ENCODE results near the gene PRELID1.
"Not testable (repeated sequence)": the region's sequence is repeated elsewhere in the genome, so short reads cannot be mapped to it uniquely, and the experiment has no call there.

PRELID1 gene

DNA sequence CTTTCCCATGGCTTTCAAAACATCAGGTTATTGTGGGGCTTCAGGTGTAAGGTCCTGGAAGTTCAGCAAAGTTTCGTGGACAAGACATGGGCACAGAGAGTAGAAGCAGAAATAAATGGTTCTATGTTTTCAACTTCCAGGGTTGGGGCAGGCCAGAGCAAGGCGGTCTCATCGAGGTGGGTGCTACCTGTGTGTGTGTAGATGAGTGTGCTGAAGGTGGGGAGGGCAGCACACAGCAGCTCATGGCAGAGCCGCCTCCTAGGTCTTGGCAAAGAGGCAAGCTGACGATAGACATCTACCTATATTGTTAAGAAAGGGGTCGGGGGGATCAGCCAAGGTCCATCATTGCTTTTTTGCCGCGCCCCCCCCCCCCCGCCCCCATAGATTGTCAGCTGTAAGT, 3.9 kb upstream of the PRELID1 start:
- H3K4me1 ChIP-seq (ENCODE audit: control insufficient read depth, insufficient read depth, low read length, poor library complexity, severe bottlenecking), result peaks cover 21% of the 10 kb centered on the region
- WGBS, 2 experiments (ENCODE audit: insufficient coverage in 2 of 2), result 93 to 98% methylated on average over 3 to 9 of the region's 9 CpGs
- no peaks in the 10 kb centered on the region for H3K9me3 ChIP-seq (ENCODE audit: control insufficient read depth, low read length)
- H3K27ac ChIP-seq (ENCODE audit: low read depth, low read length, severe bottlenecking), result no peak overlapping the region
- H3K36me3 ChIP-seq (ENCODE audit: control insufficient read depth, insufficient read depth, low read length), result peaks cover 49% of the 10 kb centered on the region
- H3K4me3 ChIP-seq (ENCODE audit: extremely low read depth, insufficient read depth, low read length, poor library complexity, severe bottlenecking), result no peak overlapping the region

DNA sequence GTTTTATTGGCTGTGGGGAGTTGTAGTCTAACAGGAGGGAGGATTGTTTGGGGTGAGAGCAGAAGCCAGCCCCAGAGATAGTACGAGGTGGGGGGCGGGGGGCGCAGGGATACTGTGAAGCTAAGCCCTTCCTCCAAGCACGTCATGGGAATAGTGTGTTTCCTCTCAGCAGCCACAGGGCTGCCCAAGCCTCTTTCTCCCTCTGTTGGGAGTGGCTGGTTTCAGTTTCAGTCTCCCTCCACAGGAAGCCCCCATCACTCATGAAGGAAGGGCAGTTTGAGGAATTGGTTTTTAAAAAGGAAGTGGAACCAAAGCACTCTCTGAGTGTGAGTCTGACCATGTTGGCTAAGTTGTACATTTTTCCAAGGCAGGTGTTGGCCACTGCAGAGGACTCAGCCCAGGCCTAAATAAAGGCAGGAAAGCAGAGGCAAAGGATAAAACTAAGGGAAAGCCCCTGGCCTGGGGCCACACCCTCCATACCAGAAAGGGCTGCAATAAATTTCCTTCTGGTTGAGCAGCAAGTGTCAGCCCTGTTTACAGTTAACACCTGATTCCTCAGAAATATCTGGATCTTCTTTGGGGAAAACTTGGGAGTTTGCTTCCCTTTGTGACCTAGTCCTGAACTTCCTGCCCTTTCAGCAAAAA, 3.2 kb upstream of the PRELID1 start:
- H3K36me3 ChIP-seq (ENCODE audit: control insufficient read depth, insufficient read depth, low read length), result peaks cover 49% of the 10 kb centered on the region
- peak overlapping the region; percentile 62 for H3K27ac ChIP-seq (ENCODE audit: low read depth, low read length, severe bottlenecking)
- H3K9me3 ChIP-seq (ENCODE audit: control insufficient read depth, low read length), result no peaks in the 10 kb centered on the region
- peaks cover 26% of the 10 kb centered on the region for H3K4me1 ChIP-seq (ENCODE audit: control insufficient read depth, insufficient read depth, low read length, poor library complexity, severe bottlenecking)
- no peak overlapping the region for H3K4me3 ChIP-seq (ENCODE audit: extremely low read depth, insufficient read depth, low read length, poor library complexity, severe bottlenecking)
- 50 to 82% methylated on average over 3 to 4 of the region's 4 CpGs for WGBS, 2 experiments (ENCODE audit: insufficient coverage in 2 of 2)

DNA sequence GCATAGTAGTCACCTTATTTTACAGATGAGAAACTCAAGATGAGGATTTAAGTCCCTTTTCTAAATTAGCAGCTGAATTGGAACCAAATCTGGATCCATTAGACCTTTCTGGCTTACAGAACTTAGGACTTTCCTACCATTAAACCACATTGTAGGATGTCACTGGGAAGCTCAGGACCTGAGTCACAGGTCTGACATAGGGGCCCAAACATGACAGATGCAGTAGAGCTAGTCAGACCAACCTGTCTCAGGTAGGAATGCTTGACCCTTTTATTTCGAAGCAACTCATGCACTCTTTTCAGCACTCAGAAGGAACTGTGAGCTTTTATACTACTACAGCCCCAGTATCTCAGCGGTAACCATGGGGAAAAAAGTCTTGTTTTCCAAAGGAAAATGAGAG, 2.6 kb upstream of the PRELID1 start:
- 100% methylated on average over 2 of the region's 2 CpGs; no CpG with 5 or more reads in 1 of the 2 experiments for WGBS, 2 experiments (ENCODE audit: insufficient coverage in 2 of 2)
- Histone ChIP-seq H3K9me3 (ENCODE audit: control insufficient read depth, low read length) (no peaks in the 10 kb centered on the region), H3K27ac (ENCODE audit: low read depth, low read length, severe bottlenecking) (peak overlapping the region; percentile 62), H3K4me1 (ENCODE audit: control insufficient read depth, insufficient read depth, low read length, poor library complexity, severe bottlenecking) (peaks cover 25% of the 10 kb centered on the region), H3K4me3 (ENCODE audit: extremely low read depth, insufficient read depth, low read length, poor library complexity, severe bottlenecking) (no peak overlapping the region), H3K36me3 (ENCODE audit: control insufficient read depth, insufficient read depth, low read length) (peaks cover 49% of the 10 kb centered on the region)

GRCh38 chr5:177301503-177302165, 2.0 kb upstream of the PRELID1 start:
- WGBS, 2 experiments (ENCODE audit: insufficient coverage in 2 of 2), result 90 to 100% methylated on average over 5 to 7 of the region's 7 CpGs
- Histone ChIP-seq H3K4me1 (ENCODE audit: control insufficient read depth, insufficient read depth, low read length, poor library complexity, severe bottlenecking) (peaks cover 24% of the 10 kb centered on the region), H3K9me3 (ENCODE audit: control insufficient read depth, low read length) (no peaks in the 10 kb centered on the region), H3K4me3 (ENCODE audit: extremely low read depth, insufficient read depth, low read length, poor library complexity, severe bottlenecking) (no peak overlapping the region), H3K36me3 (ENCODE audit: control insufficient read depth, insufficient read depth, low read length) (peaks cover 46% of the 10 kb centered on the region), H3K27ac (ENCODE audit: low read depth, low read length, severe bottlenecking) (no peak overlapping the region)

- H3K36me3 ChIP-seq (ENCODE audit: control insufficient read depth, insufficient read depth, low read length), result peaks cover 43% of the 10 kb centered on the region
- no peak overlapping the region for H3K27ac ChIP-seq (ENCODE audit: low read depth, low read length, severe bottlenecking)
- WGBS, 2 experiments (ENCODE audit: insufficient coverage in 2 of 2), result 50 to 53% methylated on average over 22 to 23 of the region's 24 CpGs
- peak overlapping the region; percentile 83 for H3K4me3 ChIP-seq (ENCODE audit: extremely low read depth, insufficient read depth, low read length, poor library complexity, severe bottlenecking)
- no peaks in the 10 kb centered on the region for H3K9me3 ChIP-seq (ENCODE audit: control insufficient read depth, low read length)
- H3K4me1 ChIP-seq (ENCODE audit: control insufficient read depth, insufficient read depth, low read length, poor library complexity, severe bottlenecking), result peaks cover 24% of the 10 kb centered on the region
Observed at GRCh38 chr5:177302354-177303110, 1.1 kb upstream of the PRELID1 start.

- Histone ChIP-seq H3K4me1 (ENCODE audit: control insufficient read depth, insufficient read depth, low read length, poor library complexity, severe bottlenecking) (peaks cover 24% of the 10 kb centered on the region), H3K9me3 (ENCODE audit: control insufficient read depth, low read length) (no peaks in the 10 kb centered on the region), H3K27ac (ENCODE audit: low read depth, low read length, severe bottlenecking) (peak overlapping the region; percentile 67), H3K36me3 (ENCODE audit: control insufficient read depth, insufficient read depth, low read length) (peaks cover 41% of the 10 kb centered on the region), H3K4me3 (ENCODE audit: extremely low read depth, insufficient read depth, low read length, poor library complexity, severe bottlenecking) (peak overlapping the region; percentile 83)
- WGBS, 2 experiments (ENCODE audit: insufficient coverage in 2 of 2), result 0 to 1% methylated on average over 22 to 23 of the region's 25 CpGs
Observed at GRCh38 chr5:177303925-177304391, 359 bp downstream of the PRELID1 start.

- H3K27ac ChIP-seq (ENCODE audit: low read depth, low read length, severe bottlenecking), result peak overlapping the region; percentile 67
- H3K9me3 ChIP-seq (ENCODE audit: control insufficient read depth, low read length), result no peaks in the 10 kb centered on the region
- peaks cover 21% of the 10 kb centered on the region for H3K4me1 ChIP-seq (ENCODE audit: control insufficient read depth, insufficient read depth, low read length, poor library complexity, severe bottlenecking)
- H3K36me3 ChIP-seq (ENCODE audit: control insufficient read depth, insufficient read depth, low read length), result peaks cover 47% of the 10 kb centered on the region
- peak overlapping the region; percentile 83 for H3K4me3 ChIP-seq (ENCODE audit: extremely low read depth, insufficient read depth, low read length, poor library complexity, severe bottlenecking)
- WGBS, 2 experiments (ENCODE audit: insufficient coverage in 2 of 2), result 35 to 38% methylated on average over 8 to 13 of the region's 19 CpGs
Observed at GRCh38 chr5:177304392-177305119, 957 bp downstream of the PRELID1 start.

DNA sequence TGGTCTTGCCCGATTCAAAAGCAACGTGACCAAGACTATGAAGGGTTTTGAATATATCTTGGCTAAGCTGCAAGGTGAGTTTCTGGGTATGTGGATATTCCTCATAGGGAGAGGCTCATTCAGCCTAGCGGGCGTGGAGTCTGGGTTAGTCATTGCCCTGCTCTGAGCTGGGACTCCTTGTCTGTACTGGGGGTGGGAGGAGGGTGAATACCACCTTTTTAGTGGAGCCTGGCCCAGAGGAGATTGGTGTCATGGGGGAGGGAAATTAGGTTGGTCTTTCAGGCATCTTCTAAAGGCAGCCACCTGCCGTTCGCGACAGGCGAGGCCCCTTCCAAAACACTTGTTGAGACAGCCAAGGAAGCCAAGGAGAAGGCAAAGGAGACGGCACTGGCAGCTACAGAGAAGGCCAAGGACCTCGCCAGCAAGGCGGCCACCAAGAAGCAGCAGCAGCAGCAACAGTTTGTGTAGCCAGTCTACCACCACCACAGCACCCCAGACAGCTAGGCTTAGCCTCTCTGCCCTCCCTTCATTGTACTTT, 2.6 kb downstream of the PRELID1 start:
- not testable (repeated sequence) for H3K4me3 ChIP-seq (ENCODE audit: extremely low read depth, insufficient read depth, low read length, poor library complexity, severe bottlenecking); H3K27ac ChIP-seq (ENCODE audit: low read depth, low read length, severe bottlenecking); H3K9me3 ChIP-seq (ENCODE audit: control insufficient read depth, low read length)
- H3K36me3 ChIP-seq (ENCODE audit: control insufficient read depth, insufficient read depth, low read length), result peaks cover 47% of the 10 kb centered on the region
- peaks cover 13% of the 10 kb centered on the region for H3K4me1 ChIP-seq (ENCODE audit: control insufficient read depth, insufficient read depth, low read length, poor library complexity, severe bottlenecking)
- 92 to 96% methylated on average over 5 to 8 of the region's 11 CpGs for WGBS, 2 experiments (ENCODE audit: insufficient coverage in 2 of 2)

GRCh38 chr5:177306674-177307543, 3.3 kb downstream of the PRELID1 start:
- WGBS, 2 experiments (ENCODE audit: insufficient coverage in 2 of 2), result 94 to 95% methylated on average over 6 to 13 of the region's 15 CpGs
- no peak overlapping the region for H3K4me3 ChIP-seq (ENCODE audit: extremely low read depth, insufficient read depth, low read length, poor library complexity, severe bottlenecking)
- H3K9me3 ChIP-seq (ENCODE audit: control insufficient read depth, low read length), result no peaks in the 10 kb centered on the region
- no peak overlapping the region for H3K27ac ChIP-seq (ENCODE audit: low read depth, low read length, severe bottlenecking)
- peaks cover 41% of the 10 kb centered on the region for H3K36me3 ChIP-seq (ENCODE audit: control insufficient read depth, insufficient read depth, low read length)
- H3K4me1 ChIP-seq (ENCODE audit: control insufficient read depth, insufficient read depth, low read length, poor library complexity, severe bottlenecking), result peaks cover 8% of the 10 kb centered on the region
